Tibial nerve (tissue), 4 donors: ENCODE results near the gene TGFB1I1.
"Not testable (repeated sequence)": the region's sequence is repeated elsewhere in the genome, so short reads cannot be mapped to it uniquely, and the experiment has no call there.

Source experiments
- EP300 ChIP-seq, 2 donors: sonication (generic); formaldehyde crosslinking; IDR thresholded peaks; one replicate each; pipeline ENCODE4 v1.6.1; 2017; ENCODE audit warnings: antibody characterized with exemption in 2 of 2, mild to moderate bottlenecking in 1 of 2
- POLR2A ChIP-seq, 2 donors: fragments of 450-650 bp; IDR thresholded peaks; one replicate each; pipeline ENCODE4 v1.6.1; 2017; ENCODE audit warnings: antibody characterized with exemption in 2 of 2, mild to moderate bottlenecking in 2 of 2, moderate library complexity in 2 of 2
- TF ChIP-seq, protein P1 (sequence below), 5 experiments: fragments of 200-600 bp in 3 of 5; fragments of 450-650 bp in 2 of 5; sonication (generic) in 3 of 5; IDR thresholded peaks; one replicate each; pipeline ENCODE4 v1.5.1; 2016 to 2019; ENCODE audit warnings: antibody characterized with exemption in 5 of 5, mild to moderate bottlenecking in 3 of 5, moderate library complexity in 2 of 5

DNA sequence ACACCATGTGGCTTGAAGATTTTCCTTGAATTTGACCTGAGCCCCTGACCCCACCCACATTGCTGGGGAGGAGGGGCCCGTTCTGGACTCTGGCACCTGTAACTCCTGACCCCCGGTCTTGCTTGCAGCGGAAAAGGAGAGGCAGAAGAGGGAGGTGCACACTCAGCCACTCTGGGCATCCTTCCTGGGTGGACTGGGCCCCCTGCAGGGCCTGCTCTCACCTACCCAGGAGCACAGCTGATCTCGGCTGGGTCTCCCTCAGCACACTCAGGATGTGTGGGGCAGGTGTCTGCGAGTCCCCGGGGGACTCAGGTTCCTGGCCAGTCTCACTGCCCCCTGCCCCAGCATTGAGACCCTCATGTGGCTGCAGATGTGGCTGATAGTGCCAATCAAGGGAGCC is 51.8 kb downstream of the TGFB1I1 start:
- TF ChIP-seq, protein P1, sequence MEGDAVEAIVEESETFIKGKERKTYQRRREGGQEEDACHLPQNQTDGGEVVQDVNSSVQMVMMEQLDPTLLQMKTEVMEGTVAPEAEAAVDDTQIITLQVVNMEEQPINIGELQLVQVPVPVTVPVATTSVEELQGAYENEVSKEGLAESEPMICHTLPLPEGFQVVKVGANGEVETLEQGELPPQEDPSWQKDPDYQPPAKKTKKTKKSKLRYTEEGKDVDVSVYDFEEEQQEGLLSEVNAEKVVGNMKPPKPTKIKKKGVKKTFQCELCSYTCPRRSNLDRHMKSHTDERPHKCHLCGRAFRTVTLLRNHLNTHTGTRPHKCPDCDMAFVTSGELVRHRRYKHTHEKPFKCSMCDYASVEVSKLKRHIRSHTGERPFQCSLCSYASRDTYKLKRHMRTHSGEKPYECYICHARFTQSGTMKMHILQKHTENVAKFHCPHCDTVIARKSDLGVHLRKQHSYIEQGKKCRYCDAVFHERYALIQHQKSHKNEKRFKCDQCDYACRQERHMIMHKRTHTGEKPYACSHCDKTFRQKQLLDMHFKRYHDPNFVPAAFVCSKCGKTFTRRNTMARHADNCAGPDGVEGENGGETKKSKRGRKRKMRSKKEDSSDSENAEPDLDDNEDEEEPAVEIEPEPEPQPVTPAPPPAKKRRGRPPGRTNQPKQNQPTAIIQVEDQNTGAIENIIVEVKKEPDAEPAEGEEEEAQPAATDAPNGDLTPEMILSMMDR (IDR thresholded peaks at IDR 0.05), result not testable (repeated sequence)
- TF ChIP-seq POLR2A, EP300 (IDR thresholded peaks at IDR 0.05): not testable (repeated sequence)
